Mammary epithelial cell (primary cell): Measurements from ENCODE around the gene KRT85.

Source experiments
- CTCF ChIP-seq, 2 donors: IDR thresholded peaks in 1 of 2; conservative IDR thresholded peaks in 1 of 2; 2 replicates each; pipeline ENCODE4 v1.5.1; 2011 to 2012; ENCODE audit warnings: inconsistent platforms in 2 of 2, low read length in 2 of 2, mild to moderate bottlenecking in 2 of 2, control low read depth in 1 of 2, low read depth in 1 of 2; ENCODE audit not compliant: insufficient read depth in 1 of 2; ENCODE audit errors: extremely low read depth in 1 of 2
- EZH2 ChIP-seq: IDR thresholded peaks from 2 replicates; pipeline ENCODE4 v1.6.1; 2012; ENCODE audit warnings: low read length, inconsistent platforms, borderline replicate concordance

- TF ChIP-seq CTCF (conservative IDR thresholded peaks at IDR 0.05 in 1 of 2, IDR thresholded peaks at IDR 0.05 in 1 of 2; ENCODE audit: extremely low read depth in 1 of 2, insufficient read depth in 1 of 2, low read depth in 1 of 2, low read length in 2 of 2): no peak
- TF ChIP-seq EZH2: no peak
Measured at GRCh38 chr12:52331039-52331438, 36.2 kb downstream of the KRT85 start.
